Smooth muscle cell of the brain vasculature (primary cell): ENCODE data around the gene EN2.

Experiments
- DNase-seq: peaks from one replicate; pipeline ENCODE4 v3.0.0-alpha.2; 2012; ENCODE audit warnings: low read depth, low spot score

The EN2 gene

GRCh38 chr7:155450558-155450969 lies 7.4 kb upstream of the EN2 start:
- DNase-seq, result no peak

- DNase-seq, result no peak
Measured at GRCh38 chr7:155450970-155451801, 6.7 kb upstream of the EN2 start.

GRCh38 chr7:155451840-155452239 lies 6.1 kb upstream of the EN2 start:
- no peak for DNase-seq

GRCh38 chr7:155452505-155453295 lies 5.2 kb upstream of the EN2 start:
- no peak for DNase-seq

GRCh38 chr7:155453296-155454182 lies 4.4 kb upstream of the EN2 start:
- no peak for DNase-seq

GRCh38 chr7:155454183-155455112 lies 3.5 kb upstream of the EN2 start:
- DNase-seq, result no peak

- DNase-seq, result no peak
Measured at GRCh38 chr7:155455132-155455693, 2.7 kb upstream of the EN2 start.

GRCh38 chr7:155455776-155456737 lies 1.9 kb upstream of the EN2 start:
- no peak for DNase-seq

- DNase-seq, result no peak
Measured at GRCh38 chr7:155456738-155457543, 988 bp upstream of the EN2 start.

GRCh38 chr7:155457544-155458110 lies 302 bp upstream of the EN2 start:
- no peak for DNase-seq

GRCh38 chr7:155458878-155459699 lies 1.2 kb downstream of the EN2 start:
- no peak for DNase-seq

GRCh38 chr7:155459700-155460461 lies 2.0 kb downstream of the EN2 start:
- no peak for DNase-seq

GRCh38 chr7:155460926-155461613 lies 3.1 kb downstream of the EN2 start:
- no peak for DNase-seq

- no peak for DNase-seq
Measured at GRCh38 chr7:155461631-155462030, 3.7 kb downstream of the EN2 start.

GRCh38 chr7:155462163-155462735 lies 4.3 kb downstream of the EN2 start:
- DNase-seq, result no peak
